HepG2 (cell line): ENCODE data around the gene CTDSP1. TPM values are rescaled to one million over a fixed set of nuclear protein-coding genes. Genes with fewer than 3 reads are reported as not detected.

Source experiments
- GFI1 ChIP-seq: sonication (generic); formaldehyde crosslinking; IDR thresholded peaks from 2 replicates; pipeline ENCODE4 v1.5.0; 2020; ENCODE audit warnings: missing genetic modification reagents, mild to moderate bottlenecking, borderline replicate concordance
- PBX2 ChIP-seq: IDR thresholded peaks from 2 replicates; pipeline ENCODE4 v1.6.1; 2016; ENCODE audit warnings: control low read depth
- POLR2AphosphoS5 ChIP-seq: IDR thresholded peaks from 2 replicates; pipeline ENCODE4 v1.6.1; 2012; ENCODE audit warnings: low read depth, low read length
- RARG ChIP-seq: sonication (generic); formaldehyde crosslinking; IDR thresholded peaks from 2 replicates; pipeline ENCODE4 v1.4.0; 2020; ENCODE audit warnings: low read depth, mild to moderate bottlenecking, missing genetic modification reagents
- ZBTB42 ChIP-seq: sonication (generic); formaldehyde crosslinking; IDR thresholded peaks from 2 replicates; pipeline ENCODE4 v1.5.0; 2020; ENCODE audit warnings: mild to moderate bottlenecking, missing genetic modification reagents
- ZFX ChIP-seq: sonication (generic); formaldehyde crosslinking; IDR thresholded peaks from 2 replicates; pipeline ENCODE4 v1.4.0; 2020; ENCODE audit warnings: mild to moderate bottlenecking, low read depth, missing genetic modification reagents, moderate library complexity
- ZFYVE20 ChIP-seq: sonication (generic); formaldehyde crosslinking; IDR thresholded peaks from 2 replicates; pipeline ENCODE4 v1.8.0; 2023; ENCODE audit warnings: low read depth, mild to moderate bottlenecking, moderate library complexity, missing genetic modification reagents, borderline replicate concordance
- ZNF512B ChIP-seq: sonication (generic); formaldehyde crosslinking; IDR thresholded peaks from 2 replicates; pipeline ENCODE4 v1.5.1; 2020; ENCODE audit warnings: missing genetic modification reagents, mild to moderate bottlenecking, borderline replicate concordance
- ZNF746 ChIP-seq: sonication (generic); formaldehyde crosslinking; IDR thresholded peaks from 2 replicates; pipeline ENCODE4 v1.8.0; 2022; ENCODE audit warnings: mild to moderate bottlenecking, missing genetic modification reagents
- ZNF790 ChIP-seq: sonication (generic); formaldehyde crosslinking; IDR thresholded peaks from 2 replicates; pipeline ENCODE4 v1.8.0; 2022; ENCODE audit warnings: missing genetic modification reagents, mild to moderate bottlenecking, borderline replicate concordance
- polyA plus RNA-seq, 8 experiments: library from polyadenylated mRNA; depleted of rRNA in 3 of 8; stranded (reverse) in 7 of 8; unstranded in 1 of 8; fragments of >200 nt; fragmentation: Illumina TruSeq in 4 of 8; extraction: Trizol in 4 of 8; gene quantifications; 2 replicates each; pipeline versions ENCODE4 v1.2.1 to v1.2.3, GENCODE V29; 2011 to 2016; ENCODE audit warnings: low read depth in 4 of 8, missing spikeins in 1 of 8, mixed read lengths in 1 of 8; ENCODE audit not compliant: insufficient read depth in 1 of 8
- total RNA-seq, 5 experiments: library from RNA; depleted of rRNA; stranded (reverse); fragments of >200 nt; fragmentation: Illumina TruSeq; extraction: Trizol; gene quantifications; 2 replicates each; pipeline ENCODE4 v1.2.3, GENCODE V29; 2016; ENCODE audit warnings: low read depth in 1 of 5
- TF ChIP-seq, protein P1 (sequence below): sonication (generic); formaldehyde crosslinking; IDR thresholded peaks from 2 replicates; pipeline ENCODE4 v1.4.0; 2020; ENCODE audit warnings: missing genetic modification reagents
- TF ChIP-seq, protein P2 (sequence below): sonication (generic); formaldehyde crosslinking; IDR thresholded peaks from 2 replicates; pipeline ENCODE4 v1.4.0; 2020; ENCODE audit warnings: missing genetic modification reagents

The CTDSP1 gene
- total and polyA plus RNA-seq, 2 of the 13 experiments (the other 11 are each of a cell fraction or from before 2014, with no cell fraction given), result 91.0 to 268 TPM

DNA sequence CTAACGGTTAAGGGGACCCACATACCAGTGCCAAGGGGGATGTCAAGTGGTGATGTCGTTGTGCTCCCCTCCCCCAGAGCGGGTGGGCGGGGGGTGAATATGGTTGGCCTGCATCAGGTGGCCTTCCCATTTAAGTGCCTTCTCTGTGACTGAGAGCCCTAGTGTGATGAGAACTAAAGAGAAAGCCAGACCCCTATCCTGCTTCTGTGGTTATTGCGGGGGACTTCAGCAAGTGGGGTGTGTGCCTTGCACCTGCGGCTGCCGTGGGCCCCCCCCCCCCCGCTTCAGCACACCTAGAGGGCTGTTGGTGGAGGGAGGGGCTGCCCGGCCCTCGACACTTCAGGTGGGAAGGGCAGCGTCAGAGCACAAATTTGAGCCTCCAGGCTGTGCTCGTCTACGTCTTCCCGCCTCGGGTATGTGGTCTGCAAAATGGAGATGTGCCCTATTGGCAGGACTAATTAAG is 6.1 kb downstream of the CTDSP1 start (continued):
- TF ChIP-seq PBX2 (CRISPR knock-in tag) (no peak), ZFYVE20 (no peak), RARG (CRISPR knock-in tag) (no peak), ZNF746 (CRISPR knock-in tag) (peak; percentile 59; the same call in 1 of the 2 replicates), ZNF512B (CRISPR knock-in tag) (no peak), GFI1 (CRISPR knock-in tag) (peak; percentile 65; the same call in 1 of the 2 replicates), POLR2AphosphoS5 (peak; percentile 82), ZBTB42 (CRISPR knock-in tag) (no peak), ZNF790 (CRISPR knock-in tag) (0 out of 2 replicates have a peak, but pooled peaks have one; percentile 5), ZFX (CRISPR knock-in tag) (peak; percentile 71; the same call in 1 of the 2 replicates)
- TF ChIP-seq, protein P1, sequence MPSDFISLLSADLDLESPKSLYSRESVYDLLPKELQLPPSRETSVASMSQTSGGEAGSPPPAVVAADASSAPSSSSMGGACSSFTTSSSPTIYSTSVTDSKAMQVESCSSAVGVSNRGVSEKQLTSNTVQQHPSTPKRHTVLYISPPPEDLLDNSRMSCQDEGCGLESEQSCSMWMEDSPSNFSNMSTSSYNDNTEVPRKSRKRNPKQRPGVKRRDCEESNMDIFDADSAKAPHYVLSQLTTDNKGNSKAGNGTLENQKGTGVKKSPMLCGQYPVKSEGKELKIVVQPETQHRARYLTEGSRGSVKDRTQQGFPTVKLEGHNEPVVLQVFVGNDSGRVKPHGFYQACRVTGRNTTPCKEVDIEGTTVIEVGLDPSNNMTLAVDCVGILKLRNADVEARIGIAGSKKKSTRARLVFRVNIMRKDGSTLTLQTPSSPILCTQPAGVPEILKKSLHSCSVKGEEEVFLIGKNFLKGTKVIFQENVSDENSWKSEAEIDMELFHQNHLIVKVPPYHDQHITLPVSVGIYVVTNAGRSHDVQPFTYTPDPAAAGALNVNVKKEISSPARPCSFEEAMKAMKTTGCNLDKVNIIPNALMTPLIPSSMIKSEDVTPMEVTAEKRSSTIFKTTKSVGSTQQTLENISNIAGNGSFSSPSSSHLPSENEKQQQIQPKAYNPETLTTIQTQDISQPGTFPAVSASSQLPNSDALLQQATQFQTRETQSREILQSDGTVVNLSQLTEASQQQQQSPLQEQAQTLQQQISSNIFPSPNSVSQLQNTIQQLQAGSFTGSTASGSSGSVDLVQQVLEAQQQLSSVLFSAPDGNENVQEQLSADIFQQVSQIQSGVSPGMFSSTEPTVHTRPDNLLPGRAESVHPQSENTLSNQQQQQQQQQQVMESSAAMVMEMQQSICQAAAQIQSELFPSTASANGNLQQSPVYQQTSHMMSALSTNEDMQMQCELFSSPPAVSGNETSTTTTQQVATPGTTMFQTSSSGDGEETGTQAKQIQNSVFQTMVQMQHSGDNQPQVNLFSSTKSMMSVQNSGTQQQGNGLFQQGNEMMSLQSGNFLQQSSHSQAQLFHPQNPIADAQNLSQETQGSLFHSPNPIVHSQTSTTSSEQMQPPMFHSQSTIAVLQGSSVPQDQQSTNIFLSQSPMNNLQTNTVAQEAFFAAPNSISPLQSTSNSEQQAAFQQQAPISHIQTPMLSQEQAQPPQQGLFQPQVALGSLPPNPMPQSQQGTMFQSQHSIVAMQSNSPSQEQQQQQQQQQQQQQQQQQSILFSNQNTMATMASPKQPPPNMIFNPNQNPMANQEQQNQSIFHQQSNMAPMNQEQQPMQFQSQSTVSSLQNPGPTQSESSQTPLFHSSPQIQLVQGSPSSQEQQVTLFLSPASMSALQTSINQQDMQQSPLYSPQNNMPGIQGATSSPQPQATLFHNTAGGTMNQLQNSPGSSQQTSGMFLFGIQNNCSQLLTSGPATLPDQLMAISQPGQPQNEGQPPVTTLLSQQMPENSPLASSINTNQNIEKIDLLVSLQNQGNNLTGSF (CRISPR knock-in tag), result 0 out of 2 replicates have a peak, but pooled peaks have one; percentile 21
- TF ChIP-seq, protein P2, sequence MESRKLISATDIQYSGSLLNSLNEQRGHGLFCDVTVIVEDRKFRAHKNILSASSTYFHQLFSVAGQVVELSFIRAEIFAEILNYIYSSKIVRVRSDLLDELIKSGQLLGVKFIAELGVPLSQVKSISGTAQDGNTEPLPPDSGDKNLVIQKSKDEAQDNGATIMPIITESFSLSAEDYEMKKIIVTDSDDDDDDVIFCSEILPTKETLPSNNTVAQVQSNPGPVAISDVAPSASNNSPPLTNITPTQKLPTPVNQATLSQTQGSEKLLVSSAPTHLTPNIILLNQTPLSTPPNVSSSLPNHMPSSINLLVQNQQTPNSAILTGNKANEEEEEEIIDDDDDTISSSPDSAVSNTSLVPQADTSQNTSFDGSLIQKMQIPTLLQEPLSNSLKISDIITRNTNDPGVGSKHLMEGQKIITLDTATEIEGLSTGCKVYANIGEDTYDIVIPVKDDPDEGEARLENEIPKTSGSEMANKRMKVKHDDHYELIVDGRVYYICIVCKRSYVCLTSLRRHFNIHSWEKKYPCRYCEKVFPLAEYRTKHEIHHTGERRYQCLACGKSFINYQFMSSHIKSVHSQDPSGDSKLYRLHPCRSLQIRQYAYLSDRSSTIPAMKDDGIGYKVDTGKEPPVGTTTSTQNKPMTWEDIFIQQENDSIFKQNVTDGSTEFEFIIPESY (CRISPR knock-in tag), result no peak
